ENCODE results near the gene TBC1D14.

Gene TBC1D14

GRCh38 chr4:6984612-6985425 lies 75.2 kb downstream of the TBC1D14 start:
- no peak for DNase-seq

- DNase-seq: no peak
Observed at GRCh38 chr4:6986072-6986780, 76.6 kb downstream of the TBC1D14 start.

- DNase-seq: peak; percentile 78
Observed at GRCh38 chr4:6986781-6987587, 77.4 kb downstream of the TBC1D14 start.

- DNase-seq: no peak
Observed at GRCh38 chr4:6987588-6987961, 77.9 kb downstream of the TBC1D14 start.

- DNase-seq: no peak
Observed at GRCh38 chr4:6988016-6988715, 78.5 kb downstream of the TBC1D14 start.

- DNase-seq: no peak
Observed at GRCh38 chr4:6989331-6989923, 79.8 kb downstream of the TBC1D14 start.

- no peak for DNase-seq
Observed at GRCh38 chr4:6990661-6991060, 81.0 kb downstream of the TBC1D14 start.

GRCh38 chr4:6991249-6991648 lies 81.6 kb downstream of the TBC1D14 start:
- DNase-seq: no peak

- peak; percentile 96 for DNase-seq
Observed at GRCh38 chr4:6991771-6992557, 82.3 kb downstream of the TBC1D14 start.

- no peak for DNase-seq
Observed at GRCh38 chr4:6992728-6993677, 83.4 kb downstream of the TBC1D14 start.

GRCh38 chr4:6996481-6996880 lies 86.9 kb downstream of the TBC1D14 start:
- no peak for DNase-seq

- DNase-seq: no peak
Observed at GRCh38 chr4:6999172-7000086, 89.8 kb downstream of the TBC1D14 start.

GRCh38 chr4:7000421-7001176 lies 91.0 kb downstream of the TBC1D14 start:
- no peak for DNase-seq

GRCh38 chr4:7001271-7001670 lies 91.6 kb downstream of the TBC1D14 start:
- DNase-seq: no peak

GRCh38 chr4:7002336-7002735 lies 92.7 kb downstream of the TBC1D14 start:
- no peak for DNase-seq

GRCh38 chr4:7003176-7003878 lies 93.7 kb downstream of the TBC1D14 start:
- no peak for DNase-seq

- DNase-seq: no peak
Observed at GRCh38 chr4:7003879-7004240, 94.2 kb downstream of the TBC1D14 start.

- no peak for DNase-seq
Observed at GRCh38 chr4:7004331-7004730, 94.7 kb downstream of the TBC1D14 start.
